Sigmoid colon (tissue), 4 donors: Measurements from ENCODE around the gene ST3GAL2.

Experiments used
- CTCF ChIP-seq, 4 experiments: fragments of 450-650 bp in 3 of 4; fragments of 200-600 bp in 1 of 4; IDR thresholded peaks; one replicate each; pipeline ENCODE4 v1.5.1; 2016 to 2019; ENCODE audit warnings: antibody characterized with exemption in 4 of 4, mild to moderate bottlenecking in 3 of 4, moderate library complexity in 2 of 4
- EP300 ChIP-seq, 4 donors: sonication (generic); formaldehyde crosslinking; IDR thresholded peaks; one replicate each; pipeline ENCODE4 v1.6.1; 2017; ENCODE audit warnings: antibody characterized with exemption in 4 of 4
- POLR2A ChIP-seq, 2 donors: fragments of 450-650 bp; IDR thresholded peaks; one replicate each; pipeline ENCODE4 v1.6.1; 2016; ENCODE audit warnings: antibody characterized with exemption in 2 of 2, mild to moderate bottlenecking in 2 of 2, moderate library complexity in 2 of 2
- POLR2AphosphoS5 ChIP-seq, 4 donors: sonication (generic); formaldehyde crosslinking; IDR thresholded peaks; one replicate each; pipeline ENCODE4 v1.6.1; 2017; ENCODE audit warnings: antibody characterized with exemption in 4 of 4

DNA sequence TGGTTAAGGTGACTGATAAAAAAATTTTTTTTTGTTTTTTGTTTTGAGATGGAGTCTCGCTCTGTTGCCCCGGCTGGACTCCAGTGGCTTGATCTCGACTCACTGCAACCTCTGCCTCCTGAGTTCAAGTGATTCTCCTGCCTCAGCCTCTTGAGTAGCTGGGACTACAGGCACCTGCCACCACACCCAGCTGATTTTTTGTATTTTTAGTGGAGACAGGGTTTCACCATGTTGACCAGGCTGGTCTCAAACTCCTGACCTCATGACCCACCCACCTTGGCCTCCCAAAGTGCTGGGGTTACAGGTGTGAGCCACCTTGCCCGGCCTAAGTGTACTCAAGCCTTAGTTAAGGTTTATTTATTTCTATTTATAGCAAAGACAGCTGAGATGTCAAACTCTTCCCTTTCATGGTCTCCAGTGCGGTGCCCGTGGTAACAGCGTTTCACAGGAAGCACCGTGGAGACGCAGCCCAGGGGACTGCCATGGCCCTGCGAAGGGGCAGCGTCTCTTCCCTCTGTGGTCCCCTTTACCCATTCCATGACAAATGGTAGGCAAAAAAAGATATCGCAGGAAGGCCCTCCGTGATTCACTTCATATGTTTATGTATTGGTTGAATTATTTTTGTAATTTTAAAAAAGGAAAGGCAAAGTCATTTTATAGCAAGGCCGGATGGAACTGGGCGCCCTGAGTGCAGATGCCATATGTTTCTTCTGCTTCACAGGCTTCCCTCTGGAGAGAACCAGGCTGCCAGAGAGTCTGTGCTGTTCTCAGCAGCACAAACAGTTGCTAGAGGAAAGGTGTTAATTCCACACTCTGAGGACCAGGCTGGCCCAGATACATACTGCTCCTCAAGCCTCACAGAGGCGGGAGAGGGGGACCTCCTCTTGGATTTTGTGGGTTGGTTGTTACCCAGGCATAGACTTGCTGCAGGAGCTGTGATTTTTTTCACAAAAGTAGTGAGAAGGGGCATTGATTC lies 63.0 kb downstream of the ST3GAL2 start:
- no peak for TF ChIP-seq CTCF (IDR thresholded peaks at IDR 0.05)
- no peak for TF ChIP-seq POLR2AphosphoS5 (IDR thresholded peaks at IDR 0.05)
- TF ChIP-seq EP300 (IDR thresholded peaks at IDR 0.05), result no peak
- TF ChIP-seq POLR2A (IDR thresholded peaks at IDR 0.05), result no peak
